Astrocyte (in vitro differentiated cells and primary cell): Measurements from ENCODE around the gene SLC38A8. TPM values are rescaled to one million over a fixed set of nuclear protein-coding genes. Genes with fewer than 3 reads are reported as not detected.

Experiments used
- DNase-seq: peaks from one replicate; pipeline ENCODE4 v3.0.0-alpha.2; 2010; ENCODE audit warnings: low read depth
- FAIRE-seq: peaks from 2 replicates; lab custom pipeline; 2011; peaks lifted over from hg19 to GRCh38; lab: Jason Lieb, UNC
- H2AFZ ChIP-seq: 2 replicates; pipeline ENCODE4 v1.6.0; 2012; ENCODE audit warnings: low read depth, low read length, inconsistent platforms
- H3K27ac ChIP-seq: 2 replicates; pipeline ENCODE4 v1.5.1; 2011; ENCODE audit warnings: low read depth, low read length, inconsistent platforms
- H3K27me3 ChIP-seq: 2 replicates; pipeline ENCODE4 v1.6.0; 2011; ENCODE audit warnings: low read length, inconsistent platforms; ENCODE audit not compliant: insufficient read depth
- H3K36me3 ChIP-seq: 2 replicates; pipeline ENCODE4 v1.5.1; 2011; ENCODE audit warnings: low read length, inconsistent platforms; ENCODE audit not compliant: insufficient read depth
- H3K4me1 ChIP-seq: 2 replicates; pipeline ENCODE4 v1.5.1; 2011; ENCODE audit warnings: low read length, inconsistent platforms; ENCODE audit not compliant: insufficient read depth
- H3K4me2 ChIP-seq: 2 replicates; pipeline ENCODE4 v1.6.0; 2012; ENCODE audit warnings: low read length, inconsistent platforms
- H3K4me3 ChIP-seq: 2 replicates; pipeline ENCODE4 v1.5.1; 2011; ENCODE audit warnings: low read depth, mild to moderate bottlenecking, low read length, inconsistent platforms; ENCODE audit not compliant: insufficient read depth
- H3K79me2 ChIP-seq: 2 replicates; pipeline ENCODE4 v1.6.0; 2012; ENCODE audit warnings: mild to moderate bottlenecking, low read length, inconsistent platforms; ENCODE audit not compliant: insufficient read depth
- H3K9ac ChIP-seq: 2 replicates; pipeline ENCODE4 v1.6.0; 2012; ENCODE audit warnings: mild to moderate bottlenecking, low read length, inconsistent platforms
- H3K9me3 ChIP-seq: 2 replicates; pipeline ENCODE4 v1.5.1; 2012; ENCODE audit warnings: low read depth, mild to moderate bottlenecking, low read length, inconsistent platforms; ENCODE audit not compliant: insufficient read depth
- H4K20me1 ChIP-seq: 2 replicates; pipeline ENCODE4 v1.6.0; 2012; ENCODE audit warnings: low read length, inconsistent platforms; ENCODE audit not compliant: insufficient read depth
- H3K27ac Mint-ChIP-seq: one replicate; pipeline ENCODE4 v1.8.0; 2021; ENCODE audit warnings: mild to moderate bottlenecking, mixed read lengths; ENCODE audit not compliant: unreplicated experiment
- H3K27me3 Mint-ChIP-seq: one replicate; pipeline ENCODE4 v1.8.0; 2021; ENCODE audit warnings: low read depth, mixed read lengths; ENCODE audit not compliant: unreplicated experiment
- H3K36me3 Mint-ChIP-seq: one replicate; pipeline ENCODE4 v1.8.0; 2021; ENCODE audit warnings: low read depth, mixed read lengths; ENCODE audit not compliant: unreplicated experiment
- H3K4me1 Mint-ChIP-seq: one replicate; pipeline ENCODE4 v1.8.0; 2021; ENCODE audit warnings: low read depth, mixed read lengths; ENCODE audit not compliant: unreplicated experiment
- H3K4me3 Mint-ChIP-seq: one replicate; pipeline ENCODE4 v1.8.0; 2021; ENCODE audit warnings: mild to moderate bottlenecking, moderate library complexity, mixed read lengths; ENCODE audit not compliant: unreplicated experiment
- H3K9me3 Mint-ChIP-seq: one replicate; pipeline ENCODE4 v1.8.0; 2021; ENCODE audit warnings: mild to moderate bottlenecking, mixed read lengths; ENCODE audit not compliant: unreplicated experiment
- CTCF ChIP-seq: IDR thresholded peaks from 2 replicates; pipeline ENCODE4 v1.5.1; 2011; ENCODE audit warnings: low read depth, mild to moderate bottlenecking, inconsistent platforms, low read length, moderate library complexity; ENCODE audit not compliant: insufficient read depth
- EZH2 ChIP-seq: IDR thresholded peaks from 2 replicates; pipeline ENCODE4 v1.6.1; 2012; ENCODE audit warnings: mild to moderate bottlenecking, low read length, inconsistent platforms; ENCODE audit not compliant: insufficient read depth
- total RNA-seq: library from RNA; stranded (reverse); gene quantifications from 2 replicates; pipeline ENCODE4 v1.2.1, GENCODE V29; 2021

Gene SLC38A8
- total RNA-seq, 1 donor from 2014 or later: not detected

GRCh38 chr16:84007520-84007919, 35.1 kb downstream of the SLC38A8 start:
- Histone ChIP-seq H3K27me3 (peaks cover 17% of the 10 kb centered on the region), H3K36me3 (no peaks in the 10 kb centered on the region), H3K9me3 (no peaks in the 10 kb centered on the region), H3K4me3 (no peak overlapping the region), H4K20me1 (no peaks in the 10 kb centered on the region), H3K79me2 (no peaks in the 10 kb centered on the region), H3K4me2 (no peak overlapping the region), H3K9ac (no peak overlapping the region), H3K27ac (no peak overlapping the region), H3K4me1 (no peaks in the 10 kb centered on the region), H2AFZ (no peak overlapping the region)
- Mint-ChIP-seq H3K4me3 (no peak overlapping the region), H3K36me3 (peaks cover 4% of the 10 kb centered on the region), H3K4me1 (no peaks in the 10 kb centered on the region), H3K27me3 (peaks cover 55% of the 10 kb centered on the region), H3K9me3 (peaks cover 3% of the 10 kb centered on the region), H3K27ac (no peak overlapping the region)
- DNase-seq: no peak
- no peak for FAIRE-seq
- TF ChIP-seq CTCF: no peak
- no peak for TF ChIP-seq EZH2

- no peaks in the 10 kb centered on the region for H3K79me2 ChIP-seq
- DNase-seq: no peak
- H3K4me2 ChIP-seq: no peak overlapping the region
- no peak for FAIRE-seq
- no peak overlapping the region for H3K4me3 ChIP-seq
- peaks cover 17% of the 10 kb centered on the region for H3K27me3 ChIP-seq
- no peaks in the 10 kb centered on the region for H3K4me1 Mint-ChIP-seq
- H3K9me3 Mint-ChIP-seq: peaks cover 3% of the 10 kb centered on the region
- no peaks in the 10 kb centered on the region for H3K36me3 ChIP-seq
- H3K4me1 ChIP-seq: no peaks in the 10 kb centered on the region
- peaks cover 1% of the 10 kb centered on the region for H3K36me3 Mint-ChIP-seq
- TF ChIP-seq EZH2 (no peak), CTCF (no peak)
- H3K27ac Mint-ChIP-seq: no peak overlapping the region
- H4K20me1 ChIP-seq: no peaks in the 10 kb centered on the region
- H3K27ac ChIP-seq: no peak overlapping the region
- no peak overlapping the region for H2AFZ ChIP-seq
- peaks cover 44% of the 10 kb centered on the region for H3K27me3 Mint-ChIP-seq
- H3K9ac ChIP-seq: no peak overlapping the region
- no peak overlapping the region for H3K4me3 Mint-ChIP-seq
- H3K9me3 ChIP-seq: no peaks in the 10 kb centered on the region
These were observed 37.2 kb downstream of the SLC38A8 start for GRCh38 chr16:84005391-84005790.

GRCh38 chr16:84004442-84004841, 38.2 kb downstream of the SLC38A8 start:
- Histone ChIP-seq H3K9ac (no peak overlapping the region), H4K20me1 (no peaks in the 10 kb centered on the region), H3K79me2 (no peaks in the 10 kb centered on the region), H3K4me2 (no peak overlapping the region), H3K27ac (no peak overlapping the region), H2AFZ (no peak overlapping the region), H3K4me1 (no peaks in the 10 kb centered on the region), H3K4me3 (no peak overlapping the region), H3K36me3 (no peaks in the 10 kb centered on the region), H3K27me3 (peaks cover 17% of the 10 kb centered on the region), H3K9me3 (no peaks in the 10 kb centered on the region)
- Mint-ChIP-seq H3K4me3 (no peak overlapping the region), H3K36me3 (peaks cover 1% of the 10 kb centered on the region), H3K9me3 (peaks cover 3% of the 10 kb centered on the region), H3K4me1 (no peaks in the 10 kb centered on the region), H3K27me3 (peaks cover 45% of the 10 kb centered on the region), H3K27ac (no peak overlapping the region)
- DNase-seq (no peak), FAIRE-seq (no peak)
- TF ChIP-seq CTCF: no peak
- TF ChIP-seq EZH2: no peak
